Neuronal stem cell (in vitro differentiated cells): Measurements from ENCODE around the gene ZNF813.
A peak's percentile ranks its signal among the peaks of the same experiment; 100 is the strongest.
"Not testable (repeated sequence)": the region's sequence is repeated elsewhere in the genome, so short reads cannot be mapped to it uniquely, and the experiment has no call there.

Source experiments
- DNase-seq: peaks from one replicate; pipeline ENCODE4 v3.0.0-alpha.2; 2013; ENCODE audit warnings: low spot score
- H2AFZ ChIP-seq: one replicate; pipeline ENCODE4 v1.6.1; 2013; ENCODE audit warnings: mild to moderate bottlenecking, low read length, inconsistent platforms
- H2AK5ac ChIP-seq: 2 replicates; pipeline ENCODE4 v1.6.1; 2013; ENCODE audit warnings: low read depth, mild to moderate bottlenecking, inconsistent platforms, low read length, moderate library complexity, mixed read lengths
- H2BK120ac ChIP-seq: 2 replicates; pipeline ENCODE4 v1.6.1; 2013; ENCODE audit warnings: low read depth, mild to moderate bottlenecking, inconsistent platforms, low read length, moderate library complexity, mixed read lengths
- H2BK12ac ChIP-seq: one replicate; pipeline ENCODE4 v1.6.1; 2013; ENCODE audit warnings: low read length, inconsistent platforms
- H2BK15ac ChIP-seq: 2 replicates; pipeline ENCODE4 v1.6.1; 2013; ENCODE audit warnings: mild to moderate bottlenecking, low read length, inconsistent platforms, mixed read lengths
- H2BK5ac ChIP-seq: one replicate; pipeline ENCODE4 v1.6.1; 2013; ENCODE audit warnings: inconsistent platforms, mild to moderate bottlenecking, low read length, moderate library complexity
- H3K14ac ChIP-seq: one replicate; pipeline ENCODE4 v1.6.1; 2013; ENCODE audit warnings: low read length, inconsistent platforms
- H3K18ac ChIP-seq: 2 replicates; pipeline ENCODE4 v1.6.1; 2013; ENCODE audit warnings: low read length, inconsistent platforms
- H3K23ac ChIP-seq: 2 replicates; pipeline ENCODE4 v1.6.1; 2013; ENCODE audit warnings: low read depth, mild to moderate bottlenecking, mixed read lengths, low read length, inconsistent platforms; ENCODE audit not compliant: poor library complexity
- H3K27ac ChIP-seq: replicated peaks from 3 replicates; pipeline ENCODE4 v1.5.1; 2013; ENCODE audit warnings: low read length, inconsistent platforms
- H3K27me3 ChIP-seq, 3 experiments: 2 replicates each; pipeline ENCODE4 v1.6.1; 2013; ENCODE audit warnings: low read length in 3 of 3, mild to moderate bottlenecking in 2 of 3, inconsistent platforms in 1 of 3, low read depth in 1 of 3, mixed read lengths in 1 of 3, moderate library complexity in 1 of 3; ENCODE audit not compliant: control insufficient read depth in 3 of 3, insufficient read depth in 3 of 3
- H3K36me3 ChIP-seq, 2 donors: replicated peaks in 1 of 2; 2 replicates each; pipeline ENCODE4 v1.6.1; 2013; ENCODE audit warnings: low read length in 2 of 2; ENCODE audit not compliant: control insufficient read depth in 2 of 2, insufficient read depth in 2 of 2
- H3K4ac ChIP-seq: 2 replicates; pipeline ENCODE4 v1.6.1; 2013; ENCODE audit warnings: inconsistent platforms, mild to moderate bottlenecking, low read length, moderate library complexity
- H3K4me1 ChIP-seq, 2 donors: 1 replicate in 1 of 2; 2 replicates in 1 of 2; pipeline ENCODE4 v1.6.1; 2013; ENCODE audit warnings: low read length in 2 of 2, low read depth in 1 of 2; ENCODE audit not compliant: control insufficient read depth in 2 of 2, insufficient read depth in 1 of 2
- H3K4me2 ChIP-seq: one replicate; pipeline ENCODE4 v1.6.1; 2013; ENCODE audit warnings: mild to moderate bottlenecking, low read length, inconsistent platforms; ENCODE audit not compliant: insufficient read depth, poor library complexity, severe bottlenecking
- H3K4me3 ChIP-seq, 2 donors: 2 replicates each; pipeline ENCODE4 v1.5.1; 2013; ENCODE audit warnings: low read length in 2 of 2, mild to moderate bottlenecking in 2 of 2, inconsistent platforms in 1 of 2, moderate library complexity in 1 of 2
- H3K79me1 ChIP-seq: one replicate; pipeline ENCODE4 v1.6.1; 2013; ENCODE audit warnings: low read depth, mild to moderate bottlenecking, inconsistent platforms, low read length, moderate library complexity
- H3K9ac ChIP-seq: one replicate; pipeline ENCODE4 v1.6.1; 2013; ENCODE audit warnings: mild to moderate bottlenecking, low read depth, low read length, inconsistent platforms; ENCODE audit not compliant: poor library complexity
- H3K9me3 ChIP-seq, 2 donors: replicated peaks in 1 of 2; 2 replicates each; pipeline versions ENCODE3 to v1.6.1; 2013; ENCODE audit warnings: low read length in 2 of 2, mild to moderate bottlenecking in 2 of 2, inconsistent platforms in 1 of 2, low read depth in 1 of 2, mixed read lengths in 1 of 2, moderate library complexity in 1 of 2; ENCODE audit not compliant: control insufficient read depth in 2 of 2, insufficient read depth in 1 of 2
- H4K8ac ChIP-seq: one replicate; pipeline ENCODE4 v1.6.1; 2013; ENCODE audit warnings: low read depth, mild to moderate bottlenecking, inconsistent platforms, low read length, moderate library complexity
- H4K91ac ChIP-seq: one replicate; pipeline ENCODE4 v1.6.1; 2013; ENCODE audit warnings: low read length, low read depth, mild to moderate bottlenecking, inconsistent platforms; ENCODE audit not compliant: poor library complexity
- WGBS, 2 donors: extraction: QIAGEN DNeasy Blood & Tissue Kit; methylation state at CpG; one replicate each; pipeline ENCODE4 v1.1.7; 2013; ENCODE audit warnings: missing lambda C conversion rate in 2 of 2, mixed read lengths in 1 of 2; ENCODE audit not compliant: insufficient read length in 2 of 2, insufficient replicate concordance in 1 of 2; ENCODE audit errors: extremely low coverage in 2 of 2; 5-methylcytosine and 5-hydroxymethylcytosine counted together

The ZNF813 gene

GRCh38 chr19:53498024-53498395, 30.5 kb downstream of the ZNF813 start:
- peaks cover 0 to 17% of the 10 kb centered on the region in 2 donors for H3K36me3 ChIP-seq
- H3K4me2 ChIP-seq, H3K27me3 ChIP-seq, H2BK5ac ChIP-seq, H4K91ac ChIP-seq, H3K27ac ChIP-seq, DNase-seq, H3K4me1 ChIP-seq, H2BK120ac ChIP-seq, H2BK15ac ChIP-seq, H3K14ac ChIP-seq, H3K18ac ChIP-seq, H2AK5ac ChIP-seq, H2BK12ac ChIP-seq, H4K8ac ChIP-seq, H3K23ac ChIP-seq, H3K4me3 ChIP-seq, H3K79me1 ChIP-seq, H3K9ac ChIP-seq, H3K4ac ChIP-seq: not testable (repeated sequence)
- H2AFZ ChIP-seq, result peak overlapping the region; percentile 36
- WGBS, 2 donors, result no CpG with 5 or more reads among the region's 4 CpGs
- peaks cover 3 to 20% of the 10 kb centered on the region in 2 donors for H3K9me3 ChIP-seq

- H4K8ac ChIP-seq, H3K9me3 ChIP-seq, H2BK5ac ChIP-seq, H2BK12ac ChIP-seq, H3K14ac ChIP-seq, H4K91ac ChIP-seq, H3K27me3 ChIP-seq, H3K9ac ChIP-seq, H3K4ac ChIP-seq, H3K36me3 ChIP-seq, H3K4me3 ChIP-seq, H2BK120ac ChIP-seq, H3K4me2 ChIP-seq, H3K79me1 ChIP-seq, H2AK5ac ChIP-seq, DNase-seq, H3K27ac ChIP-seq, H2BK15ac ChIP-seq, H3K23ac ChIP-seq, H3K4me1 ChIP-seq, H3K18ac ChIP-seq: not testable (repeated sequence)
- peak overlapping the region; percentile 76 for H2AFZ ChIP-seq
- no CpG with 5 or more reads among the region's 7 CpGs for WGBS, 2 donors
Observed at GRCh38 chr19:53503151-53503550, 35.6 kb downstream of the ZNF813 start.

GRCh38 chr19:53503671-53504364, 36.3 kb downstream of the ZNF813 start:
- not testable (repeated sequence) for H3K4ac ChIP-seq, H3K23ac ChIP-seq, H2AK5ac ChIP-seq, H3K4me1 ChIP-seq, H2BK12ac ChIP-seq, H3K14ac ChIP-seq, H4K91ac ChIP-seq, H4K8ac ChIP-seq, DNase-seq, H3K18ac ChIP-seq, H3K4me3 ChIP-seq, H2BK15ac ChIP-seq, H2BK5ac ChIP-seq, H3K9me3 ChIP-seq, H2BK120ac ChIP-seq, H3K36me3 ChIP-seq, H3K27me3 ChIP-seq, H3K27ac ChIP-seq, H3K79me1 ChIP-seq, H3K4me2 ChIP-seq, H3K9ac ChIP-seq
- H2AFZ ChIP-seq, result peak overlapping the region; percentile 76
- no CpG with 5 or more reads among the region's 14 CpGs for WGBS, 2 donors

GRCh38 chr19:53504365-53504703, 36.8 kb downstream of the ZNF813 start:
- WGBS, 2 donors, result no CpG with 5 or more reads among the region's 13 CpGs

More at GRCh38 chr19:53504365-53504703, 36.8 kb downstream of the ZNF813 start:
- not testable (repeated sequence) for H4K8ac ChIP-seq, H3K4me3 ChIP-seq, H3K4ac ChIP-seq, H2AK5ac ChIP-seq, H3K4me2 ChIP-seq, H3K36me3 ChIP-seq, H3K9ac ChIP-seq, H4K91ac ChIP-seq, H2BK5ac ChIP-seq, H2BK120ac ChIP-seq, H3K27ac ChIP-seq, H2BK15ac ChIP-seq, H3K18ac ChIP-seq, H3K27me3 ChIP-seq, H2BK12ac ChIP-seq, DNase-seq, H3K14ac ChIP-seq, H3K79me1 ChIP-seq, H3K9me3 ChIP-seq, H3K23ac ChIP-seq, H3K4me1 ChIP-seq
- peak overlapping the region; percentile 12 for H2AFZ ChIP-seq
